SK-N-SH treated with all-trans-retinoic acid at 6 μM for 48 hours (cell line): ENCODE data around the gene CLCN6.

ENCODE experiments used
- ATAC-seq: fragments of 200-7000 bp; cut with Tn5 transposase; 3 replicates; pipeline ENCODE4 v1.9.1; 2020; ENCODE audit warnings: mild to moderate bottlenecking, moderate library complexity
- ARNTL ChIP-seq: fragments of 450-650 bp; formaldehyde crosslinking; IDR thresholded peaks from 2 replicates; pipeline ENCODE4 v1.5.0; 2020; ENCODE audit warnings: low read depth, mild to moderate bottlenecking, moderate library complexity, borderline replicate concordance
- BACH2 ChIP-seq: fragments of 250-450 bp; sonication (Bioruptor Pico); IDR thresholded peaks from 2 replicates; pipeline ENCODE4 v1.9.0; 2021; ENCODE audit warnings: mild to moderate bottlenecking, borderline replicate concordance
- CREB5 ChIP-seq: fragments of 250-450 bp; sonication (Bioruptor Pico); IDR thresholded peaks from 2 replicates; pipeline ENCODE4 v1.5.1; 2020; ENCODE audit warnings: low read depth, mild to moderate bottlenecking, moderate library complexity
- CSDC2 ChIP-seq: fragments of 250-450 bp; sonication (Bioruptor Pico); IDR thresholded peaks from 2 replicates; pipeline ENCODE4 v1.5.0; 2020; ENCODE audit warnings: mild to moderate bottlenecking, moderate library complexity
- CSRNP3 ChIP-seq: fragments of 250-450 bp; sonication (Bioruptor Pico); IDR thresholded peaks from 2 replicates; pipeline ENCODE4 v1.5.1; 2021; ENCODE audit warnings: mild to moderate bottlenecking, moderate library complexity
- ESRRG ChIP-seq: fragments of 250-450 bp; sonication (Bioruptor Pico); IDR thresholded peaks from 2 replicates; pipeline ENCODE4 v1.6.1; 2021; ENCODE audit warnings: mild to moderate bottlenecking
- GLIS3 ChIP-seq: fragments of 250-450 bp; sonication (Bioruptor Pico); IDR thresholded peaks from 2 replicates; pipeline ENCODE4 v1.5.0; 2020; ENCODE audit warnings: mild to moderate bottlenecking, moderate library complexity
- ISL1 ChIP-seq: fragments of 250-450 bp; sonication (Bioruptor Pico); IDR thresholded peaks from 2 replicates; pipeline ENCODE4 v2.1.2; 2022; ENCODE audit warnings: mild to moderate bottlenecking, moderate library complexity
- OSR1 ChIP-seq: fragments of 250-450 bp; sonication (Bioruptor Pico); IDR thresholded peaks from 2 replicates; pipeline ENCODE4 v1.8.0; 2022; ENCODE audit warnings: moderate library complexity, mild to moderate bottlenecking, inconsistent platforms
- PATZ1 ChIP-seq: fragments of 250-450 bp; sonication (Bioruptor Pico); IDR thresholded peaks from 2 replicates; pipeline ENCODE4 v1.8.0; 2020; ENCODE audit warnings: mild to moderate bottlenecking, moderate library complexity, borderline replicate concordance
- POU6F1 ChIP-seq: fragments of 250-450 bp; sonication (Bioruptor Pico); IDR thresholded peaks from 2 replicates; pipeline ENCODE4 v1.8.0; 2021; ENCODE audit warnings: low read depth, mild to moderate bottlenecking, moderate library complexity, borderline replicate concordance
- PPARA ChIP-seq: fragments of 250-450 bp; sonication (Bioruptor Pico); IDR thresholded peaks from 2 replicates; pipeline ENCODE4 v1.5.0; 2020; ENCODE audit warnings: mild to moderate bottlenecking, borderline replicate concordance
- RARB ChIP-seq: fragments of 250-450 bp; sonication (Bioruptor Pico); IDR thresholded peaks from 2 replicates; pipeline ENCODE4 v1.8.0; 2021; ENCODE audit warnings: mild to moderate bottlenecking, moderate library complexity
- TOX ChIP-seq: fragments of 250-450 bp; sonication (Bioruptor Pico); IDR thresholded peaks from 2 replicates; pipeline ENCODE4 v1.8.0; 2021; ENCODE audit warnings: mild to moderate bottlenecking, moderate library complexity, borderline replicate concordance
- TSHZ2 ChIP-seq: fragments of 250-450 bp; sonication (Bioruptor Pico); IDR thresholded peaks from 2 replicates; pipeline ENCODE4 v1.5.0; 2020; ENCODE audit warnings: mild to moderate bottlenecking, moderate library complexity
- ZFP3 ChIP-seq: fragments of 250-450 bp; sonication (Bioruptor Pico); IDR thresholded peaks from 2 replicates; pipeline ENCODE4 v1.5.0; 2020; ENCODE audit warnings: mild to moderate bottlenecking, moderate library complexity
- ZFP30 ChIP-seq: fragments of 450-650 bp; formaldehyde crosslinking; IDR thresholded peaks from 2 replicates; pipeline ENCODE4 v1.5.0; 2022; ENCODE audit warnings: mild to moderate bottlenecking, moderate library complexity
- ZNF565 ChIP-seq: fragments of 450-650 bp; formaldehyde crosslinking; conservative IDR thresholded peaks from 2 replicates; pipeline ENCODE4 v1.5.0; 2020; ENCODE audit warnings: low read depth, mild to moderate bottlenecking, moderate library complexity
- ZNF70 ChIP-seq: fragments of 450-650 bp; formaldehyde crosslinking; IDR thresholded peaks from 2 replicates; pipeline ENCODE4 v1.5.0; 2020; ENCODE audit warnings: mild to moderate bottlenecking, moderate library complexity
- ZNF8 ChIP-seq: fragments of 450-650 bp; formaldehyde crosslinking; IDR thresholded peaks from 2 replicates; pipeline ENCODE4 v1.5.0; 2020; ENCODE audit warnings: mild to moderate bottlenecking, moderate library complexity

CLCN6 gene

GRCh38 chr1:11875094-11875493 is 69.1 kb downstream of the CLCN6 start:
- no peak for ATAC-seq
- no peak for TF ChIP-seq ARNTL (CRISPR knock-in tag)
- TF ChIP-seq PPARA (CRISPR knock-in tag): no peak
- TF ChIP-seq TSHZ2 (CRISPR knock-in tag): no peak
- no peak for TF ChIP-seq ZNF565
- no peak for TF ChIP-seq BACH2
- no peak for TF ChIP-seq ZNF70
- no peak for TF ChIP-seq CREB5 (CRISPR knock-in tag)
- no peak for TF ChIP-seq ZFP3 (CRISPR knock-in tag)
- TF ChIP-seq ESRRG (CRISPR knock-in tag): no peak
- no peak for TF ChIP-seq ZNF8 (CRISPR knock-in tag)
- no peak for TF ChIP-seq PATZ1 (CRISPR knock-in tag)
- TF ChIP-seq ISL1 (CRISPR knock-in tag): no peak
- TF ChIP-seq CSDC2 (CRISPR knock-in tag): no peak
- no peak for TF ChIP-seq OSR1 (CRISPR knock-in tag)
- TF ChIP-seq GLIS3 (CRISPR knock-in tag): no peak

- ATAC-seq: no peak
- TF ChIP-seq ZFP30 (CRISPR knock-in tag) (no peak), ARNTL (CRISPR knock-in tag) (no peak), CSDC2 (CRISPR knock-in tag) (no peak), TSHZ2 (CRISPR knock-in tag) (no peak), POU6F1 (no peak), CSRNP3 (CRISPR knock-in tag) (no peak), TOX (CRISPR knock-in tag) (no peak), ZFP3 (CRISPR knock-in tag) (no peak), OSR1 (CRISPR knock-in tag) (no peak), ISL1 (CRISPR knock-in tag) (no peak), ESRRG (CRISPR knock-in tag) (no peak), BACH2 (no peak), RARB (CRISPR knock-in tag) (no peak), ZNF70 (no peak), PPARA (CRISPR knock-in tag) (no peak), ZNF565 (no peak)
Measured at GRCh38 chr1:11877074-11877473, 71.1 kb downstream of the CLCN6 start.
